WTC11 (cell line): ENCODE results near the gene RXFP3. TPM values are rescaled to one million over a fixed set of nuclear protein-coding genes. Genes with fewer than 3 reads are reported as not detected.
"Not testable (repeated sequence)": the region's sequence is repeated elsewhere in the genome, so short reads cannot be mapped to it uniquely, and the experiment has no call there.

Source experiments
- ATAC-seq: fragments of 200-7000 bp; cut with Tn5 transposase; 2 replicates; pipeline ENCODE4 v1.10.0; 2021; ENCODE audit warnings: mild to moderate bottlenecking, moderate library complexity
- CTCF ChIA-PET: fragments of 300-600 bp; sonication (Branson Sonifier 250); formaldehyde crosslinking; loops from one replicate; lab custom pipeline; 2021; ENCODE audit warnings: antibody characterized with exemption; lab: Charles Lee
- POLR2A ChIA-PET: fragments of 350-600 bp; sonication (Branson Sonifier 250); formaldehyde crosslinking; loops from one replicate; lab custom pipeline; 2021; ENCODE audit warnings: antibody characterized with exemption; lab: Charles Lee
- DNase-seq: peaks from one replicate; pipeline ENCODE4 v3.0.0; 2021; ENCODE audit warnings: low spot score
- H3K27ac Mint-ChIP-seq: 2 replicates; pipeline ENCODE4 v1.8.0; 2021; ENCODE audit warnings: mixed read lengths
- H3K27me3 Mint-ChIP-seq: 2 replicates; pipeline ENCODE4 v1.8.0; 2021; ENCODE audit warnings: low read depth, mild to moderate bottlenecking, moderate library complexity, mixed read lengths
- H3K36me3 Mint-ChIP-seq: 2 replicates; pipeline ENCODE4 v1.8.0; 2021; ENCODE audit warnings: mixed read lengths
- H3K4me1 Mint-ChIP-seq: 2 replicates; pipeline ENCODE4 v1.8.0; 2022; ENCODE audit warnings: mixed read lengths
- H3K4me3 Mint-ChIP-seq: 2 replicates; pipeline ENCODE4 v1.8.0; 2021; ENCODE audit warnings: mild to moderate bottlenecking, moderate library complexity, mixed read lengths
- H3K9me3 Mint-ChIP-seq: 2 replicates; pipeline ENCODE4 v1.8.0; 2021; ENCODE audit warnings: mixed read lengths
- ATF1 ChIP-seq: sonication (generic); formaldehyde crosslinking; IDR thresholded peaks from 2 replicates; pipeline ENCODE4 v1.8.1; 2023; ENCODE audit warnings: mild to moderate bottlenecking, moderate library complexity, missing genetic modification reagents
- CBFB ChIP-seq: sonication (generic); formaldehyde crosslinking; IDR thresholded peaks from 2 replicates; pipeline ENCODE4 v1.8.1; 2022; ENCODE audit warnings: mild to moderate bottlenecking, low read depth, missing genetic modification reagents
- CREB1 ChIP-seq: sonication (generic); formaldehyde crosslinking; IDR thresholded peaks from 2 replicates; pipeline ENCODE4 v1.8.0; 2023; ENCODE audit warnings: mild to moderate bottlenecking, missing genetic modification reagents
- CREM ChIP-seq: sonication (generic); formaldehyde crosslinking; IDR thresholded peaks from 2 replicates; pipeline ENCODE4 v1.8.1; 2022; ENCODE audit warnings: mild to moderate bottlenecking, missing genetic modification reagents, moderate library complexity
- ESRRA ChIP-seq: sonication (generic); formaldehyde crosslinking; IDR thresholded peaks from 2 replicates; pipeline ENCODE4 v1.8.1; 2022; ENCODE audit warnings: mild to moderate bottlenecking, missing genetic modification reagents, borderline replicate concordance
- NFYB ChIP-seq: sonication (generic); formaldehyde crosslinking; conservative IDR thresholded peaks from 2 replicates; pipeline ENCODE4 v1.8.0; 2022; ENCODE audit warnings: low read depth, missing genetic modification reagents
- OVOL2 ChIP-seq: fragments of 250-450 bp; sonication (Bioruptor Pico); IDR thresholded peaks from 2 replicates; pipeline ENCODE4 v1.9.0; 2021; ENCODE audit warnings: mild to moderate bottlenecking, borderline replicate concordance
- PRRX2 ChIP-seq: fragments of 250-450 bp; sonication (Bioruptor Pico); IDR thresholded peaks from 2 replicates; pipeline ENCODE4 v1.8.0; 2021; ENCODE audit warnings: mild to moderate bottlenecking
- ZBTB21 ChIP-seq: sonication (generic); formaldehyde crosslinking; IDR thresholded peaks from 2 replicates; pipeline ENCODE4 v1.8.1; 2023; ENCODE audit warnings: mild to moderate bottlenecking, missing genetic modification reagents, borderline replicate concordance
- ZNF121 ChIP-seq: sonication (generic); formaldehyde crosslinking; IDR thresholded peaks from 2 replicates; pipeline ENCODE4 v1.8.0; 2023; ENCODE audit warnings: missing genetic modification reagents
- ZNF138 ChIP-seq: sonication (generic); formaldehyde crosslinking; conservative IDR thresholded peaks from 2 replicates; pipeline ENCODE4 v1.8.1; 2022; ENCODE audit warnings: mild to moderate bottlenecking, moderate library complexity, missing genetic modification reagents
- ZNF232 ChIP-seq: sonication (generic); formaldehyde crosslinking; IDR thresholded peaks from 2 replicates; pipeline ENCODE4 v1.8.0; 2022; ENCODE audit warnings: mild to moderate bottlenecking, missing genetic modification reagents
- ZNF317 ChIP-seq: sonication (generic); formaldehyde crosslinking; IDR thresholded peaks from 2 replicates; pipeline ENCODE4 v1.8.1; 2023; ENCODE audit warnings: low read depth, mild to moderate bottlenecking, moderate library complexity, missing genetic modification reagents, borderline replicate concordance
- ZNF671 ChIP-seq: fragments of 250-450 bp; sonication (Bioruptor Pico); IDR thresholded peaks from 2 replicates; pipeline ENCODE4 v1.8.0; 2021; ENCODE audit warnings: mild to moderate bottlenecking
- ZSCAN18 ChIP-seq: fragments of 250-450 bp; sonication (Bioruptor Pico); IDR thresholded peaks from 2 replicates; pipeline ENCODE4 v2.1.2; 2022; ENCODE audit warnings: mild to moderate bottlenecking, moderate library complexity
- total RNA-seq: library from RNA; stranded (reverse); gene quantifications from 3 replicates; pipeline ENCODE4 v1.2.3, GENCODE V29; 2021
- TF ChIP-seq, protein P1 (sequence below): fragments of 250-450 bp; sonication (Bioruptor Pico); conservative IDR thresholded peaks from 2 replicates; pipeline ENCODE4 v1.9.0; 2021; ENCODE audit warnings: mild to moderate bottlenecking

RXFP3 gene
- total RNA-seq, 1 experiment from 2014 or later, result 0.22 TPM

- no peaks in the 10 kb centered on the region for H3K9me3 Mint-ChIP-seq
- H3K27ac Mint-ChIP-seq, result no peak overlapping the region
- H3K4me3 Mint-ChIP-seq, result no peak overlapping the region
- no peaks in the 10 kb centered on the region for H3K36me3 Mint-ChIP-seq
- CTCF ChIA-PET, result interaction anchor here (0.6 to 2.7 kb wide), 2 partner anchors 31 to 226 kb away, joined by 3 to 16 read pairs; no protein-coding TSS in a partner anchor
- DNase-seq, result no peak
- ATAC-seq, result no peak
- POLR2A ChIA-PET, result no interaction called here
- peaks cover 29% of the 10 kb centered on the region for H3K27me3 Mint-ChIP-seq
- no peak for TF ChIP-seq OVOL2 (CRISPR knock-in tag)
- TF ChIP-seq, protein P1, sequence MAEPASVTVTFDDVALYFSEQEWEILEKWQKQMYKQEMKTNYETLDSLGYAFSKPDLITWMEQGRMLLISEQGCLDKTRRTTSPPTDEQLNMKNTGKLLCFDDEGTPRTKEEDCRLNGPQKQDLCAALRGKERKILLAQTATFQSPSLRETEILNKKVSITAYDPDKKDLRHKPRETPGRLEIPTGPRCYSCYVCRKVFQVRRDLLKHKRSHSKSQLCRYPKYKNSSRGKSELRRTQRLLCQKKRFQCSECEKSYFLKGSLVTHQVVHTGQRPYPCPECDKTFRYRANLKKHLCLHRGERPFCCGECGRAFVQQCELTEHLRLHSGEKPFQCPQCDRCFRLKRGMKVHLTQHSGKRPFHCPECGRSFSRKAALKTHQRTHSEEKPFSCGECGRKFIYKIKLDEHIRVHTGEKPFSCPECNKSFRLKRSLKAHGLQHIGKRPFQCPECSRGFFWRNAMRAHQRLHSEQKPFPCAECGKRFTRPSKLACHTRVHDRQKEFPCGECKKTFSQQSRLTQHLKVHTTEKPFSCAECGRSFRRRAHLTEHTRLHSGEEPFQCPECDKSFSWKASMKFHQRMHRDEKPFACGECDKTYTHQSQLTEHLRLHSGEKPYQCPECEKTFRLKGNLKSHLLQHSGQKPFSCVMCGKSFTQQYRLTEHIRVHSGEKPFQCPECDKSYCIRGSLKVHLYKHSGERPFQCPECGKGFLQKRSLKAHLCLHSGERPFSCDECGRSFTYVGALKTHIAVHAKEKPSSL (CRISPR knock-in tag), result no peak
- no peak for TF ChIP-seq ZNF138 (CRISPR knock-in tag)
- TF ChIP-seq ZNF671 (CRISPR knock-in tag), result no peak
- no peak for TF ChIP-seq ZNF121 (CRISPR knock-in tag)
- peaks cover 22% of the 10 kb centered on the region; the same call in 1 of the 2 replicates for H3K4me1 Mint-ChIP-seq
Observed at GRCh38 chr5:33938881-33939280, 2.7 kb downstream of the RXFP3 start.

- H3K27me3 Mint-ChIP-seq, result peaks cover 29% of the 10 kb centered on the region
- no peak for DNase-seq
- CTCF ChIA-PET, result interaction anchor here (0.6 to 2.7 kb wide), 2 partner anchors 30 to 227 kb away, joined by 3 to 16 read pairs; no protein-coding TSS in a partner anchor
- H3K9me3 Mint-ChIP-seq, result no peaks in the 10 kb centered on the region
- H3K27ac Mint-ChIP-seq, result no peak overlapping the region
- TF ChIP-seq ATF1 (CRISPR knock-in tag) (no peak), PRRX2 (no peak), CBFB (CRISPR knock-in tag) (no peak), ZNF317 (CRISPR knock-in tag) (no peak), NFYB (CRISPR knock-in tag) (no peak)
- H3K4me3 Mint-ChIP-seq, result no peak overlapping the region
- POLR2A ChIA-PET, result no interaction called here
- peaks cover 26% of the 10 kb centered on the region for H3K4me1 Mint-ChIP-seq
- no peak for ATAC-seq
- no peaks in the 10 kb centered on the region for H3K36me3 Mint-ChIP-seq
Observed at GRCh38 chr5:33939556-33940262, 3.5 kb downstream of the RXFP3 start.

GRCh38 chr5:33941090-33941489 is 4.9 kb downstream of the RXFP3 start:
- DNase-seq, result no peak
- H3K27me3 Mint-ChIP-seq, result peaks cover 21% of the 10 kb centered on the region
- TF ChIP-seq ZNF121 (CRISPR knock-in tag), result no peak
- no peak for TF ChIP-seq CREM (CRISPR knock-in tag)
- no peak for TF ChIP-seq ZSCAN18
- TF ChIP-seq ESRRA (CRISPR knock-in tag), result no peak
- no peak for TF ChIP-seq ZNF232 (CRISPR knock-in tag)
- TF ChIP-seq ZBTB21 (CRISPR knock-in tag), result no peak
- TF ChIP-seq, all 79 proteins: peak for 0
- ChIA-PET CTCF (no interaction called here), POLR2A (no interaction called here)
- no peaks in the 10 kb centered on the region for H3K36me3 Mint-ChIP-seq
- no peak overlapping the region for H3K4me3 Mint-ChIP-seq
- no peak for ATAC-seq
- peaks cover 25% of the 10 kb centered on the region for H3K4me1 Mint-ChIP-seq
- no peaks in the 10 kb centered on the region for H3K9me3 Mint-ChIP-seq
- H3K27ac Mint-ChIP-seq, result no peak overlapping the region

DNA sequence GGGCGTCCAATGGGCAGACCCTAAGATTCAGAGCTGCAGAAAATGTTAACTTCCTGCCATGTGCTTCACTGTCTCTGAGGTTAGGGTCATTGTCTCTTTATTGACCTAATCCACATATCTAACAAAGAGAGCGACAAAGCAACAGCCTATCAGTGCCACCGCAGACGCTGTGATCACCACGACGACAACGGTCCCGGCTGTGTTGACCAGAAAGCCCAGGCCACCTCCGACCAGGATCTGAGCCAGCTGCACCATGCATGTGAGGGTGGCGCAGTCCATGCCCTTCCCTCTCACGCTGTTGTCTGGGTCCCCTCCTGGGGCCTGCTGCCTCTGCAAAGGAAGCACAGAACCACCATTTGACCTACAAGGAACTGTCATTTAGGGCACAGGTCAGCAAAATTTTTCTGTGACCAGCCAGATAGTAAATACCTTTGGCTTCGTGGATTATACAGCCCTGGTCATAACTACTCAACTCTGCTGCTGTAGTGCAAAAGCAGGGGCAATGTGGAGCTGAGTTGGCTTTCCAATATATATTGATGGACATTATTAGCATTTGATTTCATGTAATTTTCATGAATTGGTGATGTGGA is 8.5 kb downstream of the RXFP3 start:
- no peak overlapping the region for H3K4me3 Mint-ChIP-seq
- ATAC-seq (peak; percentile 84), DNase-seq (peak; percentile 21)
- H3K27me3 Mint-ChIP-seq, result no peaks in the 10 kb centered on the region
- ChIA-PET POLR2A (no interaction called here), CTCF (interaction anchor here (0.7 to 3.0 kb wide), 6 partner anchors 9 to 626 kb away, joined by 3 to 11 read pairs (median 4); partner anchors contain the start of gene RXFP3)
- H3K4me1 Mint-ChIP-seq, result peaks cover 25% of the 10 kb centered on the region
- peak; percentile 47; the same call in 1 of the 2 replicates for TF ChIP-seq ZNF121 (CRISPR knock-in tag)
- no peak for TF ChIP-seq CREB1 (CRISPR knock-in tag)
- H3K9me3 Mint-ChIP-seq, result no peaks in the 10 kb centered on the region
- H3K36me3 Mint-ChIP-seq, result no peaks in the 10 kb centered on the region
- H3K27ac Mint-ChIP-seq, result no peak overlapping the region

GRCh38 chr5:33952175-33952574 is 16.0 kb downstream of the RXFP3 start:
- ATAC-seq, H3K4me1 Mint-ChIP-seq, H3K27ac Mint-ChIP-seq, H3K27me3 Mint-ChIP-seq, POLR2A ChIA-PET, CTCF ChIA-PET, DNase-seq, H3K4me3 Mint-ChIP-seq: not testable (repeated sequence)
- Mint-ChIP-seq H3K9me3 (peaks cover 28% of the 10 kb centered on the region), H3K36me3 (peaks cover 21% of the 10 kb centered on the region)
